ENCODE data around the gene CNDP1.

The CNDP1 gene

GRCh38 chr18:74515620-74516231 is 18.6 kb upstream of the CNDP1 start (continued):
- TF ChIP-seq OVOL3 (tag by site-specific recombination; IDR thresholded peaks at IDR 0.05) (no peak), ZNF394 (tag by site-specific recombination; IDR thresholded peaks at IDR 0.05; ENCODE audit: borderline replicate concordance) (no peak), ZSCAN5A (tag by site-specific recombination; IDR thresholded peaks at IDR 0.05) (no peak), ZNF521 (tag by site-specific recombination; IDR thresholded peaks at IDR 0.05) (no peak), ZNF221 (tag by site-specific recombination; IDR thresholded peaks at IDR 0.05; ENCODE audit: borderline replicate concordance) (no peak), CTCF (tag by site-specific recombination; IDR thresholded peaks at IDR 0.05) (no peak), GLI4 (tag by site-specific recombination; IDR thresholded peaks at IDR 0.05) (no peak)

GRCh38 chr18:74516271-74517235 is 17.7 kb upstream of the CNDP1 start:
- no peak overlapping the region for H3K4me3 ChIP-seq (ENCODE audit: low read depth, low read length)
- CTCF ChIA-PET = interaction anchor here (1.2 kb wide), 1 partner anchor 35 kb away, joined by 4 read pairs; no protein-coding TSS in a partner anchor
- H3K4me1 ChIP-seq (ENCODE audit: control insufficient read depth, insufficient read depth, low read length) = no peaks in the 10 kb centered on the region
- POLR2A ChIA-PET = no interaction called here
- TF ChIP-seq BCL6B (tag by site-specific recombination; IDR thresholded peaks at IDR 0.05) (no peak), SETDB1 (IDR thresholded peaks at IDR 0.05; ENCODE audit: insufficient read length, low read length) (no peak), ZSCAN5A (tag by site-specific recombination; IDR thresholded peaks at IDR 0.05) (no peak)
- H3K27ac ChIP-seq (ENCODE audit: extremely low read depth, low read depth, low read length) = no peak overlapping the region
- no peaks in the 10 kb centered on the region for H3K9me3 ChIP-seq (ENCODE audit: control insufficient read depth, insufficient read depth, low read depth, low read length)
- peaks cover 0 to 85% of the 10 kb centered on the region in 2 experiments; a peak in 2 of 3 replicates for H3K36me3 ChIP-seq (ENCODE audit: control insufficient read depth in 2 of 2, insufficient read depth in 1 of 2, low read length in 2 of 2)

- POLR2A ChIA-PET = no interaction called here
- H3K36me3 ChIP-seq (ENCODE audit: control insufficient read depth in 2 of 2, insufficient read depth in 1 of 2, low read length in 2 of 2) = peaks cover 0 to 78% of the 10 kb centered on the region in 2 experiments; a peak in 2 of 3 replicates
- no peak for TF ChIP-seq ZNF530 (tag by site-specific recombination; IDR thresholded peaks at IDR 0.05; ENCODE audit: low read depth)
- TF ChIP-seq ZNF404 (tag by site-specific recombination; IDR thresholded peaks at IDR 0.05) = no peak
- TF ChIP-seq ZNF560 (tag by site-specific recombination; IDR thresholded peaks at IDR 0.05; ENCODE audit: borderline replicate concordance) = no peak
- no peak for TF ChIP-seq GLI2 (tag by site-specific recombination; IDR thresholded peaks at IDR 0.05; ENCODE audit: borderline replicate concordance, low read depth)
- no peak for TF ChIP-seq ZNF114 (tag by site-specific recombination; IDR thresholded peaks at IDR 0.05)
- TF ChIP-seq ZNF571 (tag by site-specific recombination; IDR thresholded peaks at IDR 0.05) = no peak
- TF ChIP-seq REPIN1 (tag by site-specific recombination; IDR thresholded peaks at IDR 0.05; ENCODE audit: low read depth) = no peak
- TF ChIP-seq MYNN (tag by site-specific recombination; IDR thresholded peaks at IDR 0.05; ENCODE audit: borderline replicate concordance) = no peak
- TF ChIP-seq SALL2 (tag by site-specific recombination; IDR thresholded peaks at IDR 0.05; ENCODE audit: borderline replicate concordance) = no peak
- no peak for TF ChIP-seq ZNF362 (tag by site-specific recombination; IDR thresholded peaks at IDR 0.05)
Measured at GRCh38 chr18:74517236-74517630, 17.1 kb upstream of the CNDP1 start.

More at GRCh38 chr18:74517236-74517630, 17.1 kb upstream of the CNDP1 start:
- Histone ChIP-seq H3K27ac (ENCODE audit: extremely low read depth, low read depth, low read length) (no peak overlapping the region), H3K9me3 (ENCODE audit: control insufficient read depth, insufficient read depth, low read depth, low read length) (no peaks in the 10 kb centered on the region), H3K4me1 (ENCODE audit: control insufficient read depth, insufficient read depth, low read length) (no peaks in the 10 kb centered on the region), H3K4me3 (ENCODE audit: low read depth, low read length) (no peak overlapping the region)
- CTCF ChIA-PET = interaction anchor here (1.2 kb wide), 1 partner anchor 34 kb away, joined by 4 read pairs; no protein-coding TSS in a partner anchor

All from HEK293 (cell line).